GM12878 (cell line): ENCODE measurements around the gene DUS1L. TPM values are rescaled to one million over a fixed set of nuclear protein-coding genes. Genes with fewer than 3 reads are reported as not detected.

ENCODE experiments used
- ATAC-seq: fragments of 200-7000 bp; cut with Tn5 transposase; 3 replicates; pipeline ENCODE4 v1.9.1; 2020; ENCODE audit warnings: mild to moderate bottlenecking, moderate library complexity
- BruUV-seq: library from RNA; stranded (reverse); fragments of 400-500 nt; replicated peaks from 2 replicates; lab custom pipeline; 2021; lab: Mats Ljungman, UMichigan
- CTCF ChIA-PET: fragments of 300-600 bp; sonication (Branson Sonifier 250); formaldehyde crosslinking; extraction: SDS; loops from one replicate; lab custom pipeline; 2021; ENCODE audit warnings: inconsistent platforms; lab: Yijun Ruan, JAX
- POLR2A ChIA-PET: fragments of 350-600 bp; formaldehyde crosslinking; extraction: SDS; loops from one replicate; lab custom pipeline; 2021; ENCODE audit warnings: inconsistent platforms; lab: Charles Lee
- RAD21 ChIA-PET: fragments of 300-600 bp; sonication (Branson Sonifier 250); formaldehyde crosslinking; loops from one replicate; lab custom pipeline; 2023; ENCODE audit warnings: antibody characterized with exemption; ENCODE audit not compliant: unreplicated experiment; lab: Charles Lee
- SMC1A ChIA-PET: fragments of 300-600 bp; sonication (Branson Sonifier 250); formaldehyde crosslinking; loops from one replicate; lab custom pipeline; 2023; ENCODE audit not compliant: unreplicated experiment, uncharacterized antibody; lab: Charles Lee
- DNase-seq: peaks from one replicate; pipeline ENCODE4 v3.0.0-alpha.2; 2011; ENCODE audit warnings: low read depth, low spot score
- FAIRE-seq: peaks from 3 replicates; lab custom pipeline; 2011; peaks lifted over from hg19 to GRCh38; lab: Jason Lieb, UNC
- H2AFZ ChIP-seq: 2 replicates; pipeline ENCODE4 v1.6.0; 2011; ENCODE audit warnings: low read depth, low read length, control low read depth; ENCODE audit not compliant: control insufficient read depth
- H3K27ac ChIP-seq: 2 replicates; pipeline ENCODE4 v1.5.1; 2011; ENCODE audit warnings: control low read depth; ENCODE audit not compliant: control insufficient read depth, insufficient read depth
- H3K27me3 ChIP-seq, 2 experiments: replicated peaks in 1 of 2; 2 replicates each; pipeline versions ENCODE4 v1.6.0 to v1.6.1; 2011; ENCODE audit warnings: low read length in 1 of 2; ENCODE audit not compliant: control insufficient read depth in 2 of 2, insufficient read depth in 2 of 2
- H3K36me3 ChIP-seq, 2 experiments: 2 replicates each; pipeline ENCODE4 v1.5.1; 2011; ENCODE audit warnings: low read length in 1 of 2; ENCODE audit not compliant: control insufficient read depth in 2 of 2, insufficient read depth in 2 of 2
- H3K4me1 ChIP-seq: 2 replicates; pipeline ENCODE4 v1.6.1; 2011; ENCODE audit warnings: mild to moderate bottlenecking, low read length, moderate library complexity, mixed read lengths; ENCODE audit not compliant: control insufficient read depth, insufficient read depth
- H3K4me2 ChIP-seq: 2 replicates; pipeline ENCODE4 v1.6.0; 2011; ENCODE audit warnings: control low read depth; ENCODE audit not compliant: control insufficient read depth, insufficient read depth
- H3K4me3 ChIP-seq: fragments of 200-600 bp; sonication (generic); 2 replicates; pipeline ENCODE4 v1.5.1; 2016
- H3K79me2 ChIP-seq: 2 replicates; pipeline ENCODE4 v1.6.0; 2011; ENCODE audit warnings: low read length; ENCODE audit not compliant: control insufficient read depth, insufficient read depth
- H3K9ac ChIP-seq: 2 replicates; pipeline ENCODE4 v1.8.0; 2011; ENCODE audit warnings: low read length, control low read depth, mixed read lengths; ENCODE audit not compliant: control insufficient read depth, insufficient read depth
- H3K9me3 ChIP-seq: replicated peaks from 3 replicates; pipeline ENCODE4 v1.5.1; 2011; ENCODE audit warnings: mild to moderate bottlenecking, low read length; ENCODE audit not compliant: control insufficient read depth, insufficient read depth
- H4K20me1 ChIP-seq: 2 replicates; pipeline ENCODE4 v1.6.0; 2011; ENCODE audit not compliant: control insufficient read depth, insufficient read depth
- ATF7 ChIP-seq: fragments of 450-650 bp; IDR thresholded peaks from 2 replicates; pipeline ENCODE4 v1.6.1; 2016; ENCODE audit warnings: low read depth, mild to moderate bottlenecking
- BCL11A ChIP-seq: IDR thresholded peaks from 2 replicates; pipeline ENCODE4 v1.6.1; 2011; ENCODE audit warnings: low read depth, low read length
- CBX5 ChIP-seq: sonication (generic); IDR thresholded peaks from 2 replicates; pipeline ENCODE4 v1.6.1; 2016; ENCODE audit warnings: low read depth, moderate library complexity, mild to moderate bottlenecking, inconsistent platforms
- FOXK2 ChIP-seq: fragments of 450-650 bp; IDR thresholded peaks from 2 replicates; pipeline ENCODE4 v1.6.1; 2017; ENCODE audit warnings: mild to moderate bottlenecking, moderate library complexity
- GABPA ChIP-seq: IDR thresholded peaks from 2 replicates; pipeline ENCODE4 v1.6.1; 2014; ENCODE audit warnings: antibody characterized with exemption, low read depth, mild to moderate bottlenecking, inconsistent platforms
- GATAD2B ChIP-seq: fragments of 450-650 bp; conservative IDR thresholded peaks from 2 replicates; pipeline ENCODE4 v1.6.1; 2017; ENCODE audit warnings: low read depth, mild to moderate bottlenecking, moderate library complexity
- JUND ChIP-seq: IDR thresholded peaks from 2 replicates; pipeline ENCODE4 v1.6.1; 2012; ENCODE audit warnings: low read depth, mild to moderate bottlenecking, low read length, improper control_type of control experiment, moderate library complexity
- MAX ChIP-seq: IDR thresholded peaks from 2 replicates; pipeline ENCODE4 v1.6.1; 2012; ENCODE audit warnings: low read depth, low read length, improper control_type of control experiment
- MXI1 ChIP-seq: fragments of 150-350 bp; IDR thresholded peaks from 2 replicates; pipeline ENCODE4 v1.6.1; 2011; ENCODE audit warnings: low read depth, mild to moderate bottlenecking, inconsistent platforms, low read length, improper control_type of control experiment
- MYC ChIP-seq: IDR thresholded peaks from 2 replicates; pipeline ENCODE4 v1.6.1; 2011; ENCODE audit warnings: mild to moderate bottlenecking, low read length, moderate library complexity, inconsistent platforms; ENCODE audit not compliant: insufficient read depth, insufficient replicate concordance, insufficient read length, severe bottlenecking
- NFIC ChIP-seq: IDR thresholded peaks from 2 replicates; pipeline ENCODE4 v1.6.1; 2012; ENCODE audit warnings: low read depth, mild to moderate bottlenecking, inconsistent platforms, low read length, moderate library complexity
- NR2C2 ChIP-seq: IDR thresholded peaks from 2 replicates; pipeline ENCODE4 v1.6.1; 2011; ENCODE audit warnings: borderline replicate concordance, low read depth; ENCODE audit not compliant: control insufficient read depth, insufficient read length
- PAX8 ChIP-seq: fragments of 450-650 bp; IDR thresholded peaks from 2 replicates; pipeline ENCODE4 v1.6.1; 2017; ENCODE audit warnings: mild to moderate bottlenecking, moderate library complexity
- RAD21 ChIP-seq: IDR thresholded peaks from 2 replicates; pipeline ENCODE4 v1.6.1; 2011; ENCODE audit warnings: mild to moderate bottlenecking, low read depth, low read length, moderate library complexity; ENCODE audit not compliant: insufficient read depth
- RELB ChIP-seq: fragments of 450-650 bp; IDR thresholded peaks from 2 replicates; pipeline ENCODE4 v1.6.1; 2017; ENCODE audit warnings: low read depth, mild to moderate bottlenecking, moderate library complexity
- SMARCA5 ChIP-seq: fragments of 450-650 bp; IDR thresholded peaks from 2 replicates; pipeline ENCODE4 v1.6.1; 2017; ENCODE audit warnings: mild to moderate bottlenecking
- SMC3 ChIP-seq: IDR thresholded peaks from 2 replicates; pipeline ENCODE4 v1.6.1; 2011; ENCODE audit warnings: low read length, improper control_type of control experiment, borderline replicate concordance
- SREBF1 ChIP-seq: IDR thresholded peaks from 2 replicates; pipeline ENCODE4 v1.6.1; 2012; ENCODE audit warnings: mild to moderate bottlenecking, low read length
- SUZ12 ChIP-seq: fragments of 200-600 bp; sonication (generic); IDR thresholded peaks from one replicate; pipeline ENCODE4 v1.6.1; 2018; ENCODE audit warnings: antibody characterized with exemption, mild to moderate bottlenecking; ENCODE audit not compliant: unreplicated experiment
- WRNIP1 ChIP-seq: IDR thresholded peaks from 2 replicates; pipeline ENCODE4 v1.6.1; 2011; ENCODE audit warnings: low read depth, low read length, improper control_type of control experiment, borderline replicate concordance
- YBX1 ChIP-seq: fragments of 450-650 bp; IDR thresholded peaks from 2 replicates; pipeline ENCODE4 v1.6.1; 2016; ENCODE audit warnings: antibody characterized with exemption
- ZBED1 ChIP-seq: IDR thresholded peaks from 2 replicates; pipeline ENCODE4 v1.6.1; 2016; ENCODE audit warnings: borderline replicate concordance
- ZNF384 ChIP-seq: IDR thresholded peaks from 2 replicates; pipeline ENCODE4 v1.6.1; 2012; ENCODE audit warnings: low read depth, mild to moderate bottlenecking, low read length, improper control_type of control experiment, borderline replicate concordance
- WGBS: methylation state at CpG from one replicate; pipeline ENCODE4 v1.1.6; 2016; ENCODE audit warnings: low lambda C conversion rate; ENCODE audit not compliant: insufficient replicate concordance, insufficient coverage; ENCODE audit errors: missing lambda C conversion rate; 5-methylcytosine and 5-hydroxymethylcytosine counted together
- in situ Hi-C: fragments of 300-500 bp; cut with MboI; formaldehyde crosslinking; loops from 9 replicates; pipeline ENCODE4 v1.14.3; 2018; ENCODE audit warnings: mixed read lengths
- intact Hi-C: fragments of 100-400 bp; cut with micrococcal nuclease; formaldehyde crosslinking; loops from one replicate; pipeline ENCODE4 v1.14.2; 2022; ENCODE audit not compliant: unreplicated experiment
- polyA plus RNA-seq, 11 experiments: library from polyadenylated mRNA; depleted of rRNA in 4 of 11; unstranded in 6 of 11; stranded (reverse) in 5 of 11; fragments of >200 nt; fragmentation: Nextera tagmentation in 4 of 11; fragmentation: Illumina TruSeq in 1 of 11; extraction: Ambion mirVana in 4 of 11; extraction: Trizol in 1 of 11; gene quantifications; 1 replicate in 1 of 11; 2 replicates in 10 of 11; pipeline versions ENCODE4 v1.2.1 to v1.2.3, GENCODE V29; 2011 to 2016; ENCODE audit warnings: inconsistent platforms in 2 of 11, missing spikeins in 2 of 11, low read depth in 1 of 11
- total RNA-seq, 4 experiments: library from RNA; depleted of rRNA in 3 of 4; stranded (reverse); fragments of >200 nt in 3 of 4; fragmentation: Illumina TruSeq in 1 of 4; extraction: Trizol in 1 of 4; gene quantifications; 2 replicates each; pipeline versions ENCODE4 v1.2.1 to v1.2.3, GENCODE V29; 2013 to 2021

Gene DUS1L
- total and polyA plus RNA-seq, 10 of the 15 experiments (the other 5 are each of a cell fraction or from before 2014, with no cell fraction given): 6.1 to 157 (median 44.5) TPM

- TF ChIP-seq MYC (no peak), RELB (no peak), ATF7 (no peak), YBX1 (no peak), ZNF384 (no peak)
Observed at GRCh38 chr17:82013772-82014321, 51.8 kb downstream of the DUS1L start (continued).

GRCh38 chr17:82013341-82013740 is 52.3 kb downstream of the DUS1L start:
- Histone ChIP-seq H3K36me3 (no peaks in the 10 kb centered on the region; a peak in 1 of 4 replicates), H3K27me3 (no peaks in the 10 kb centered on the region), H3K4me2 (no peak overlapping the region), H3K4me1 (no peaks in the 10 kb centered on the region), H4K20me1 (no peaks in the 10 kb centered on the region), H2AFZ (no peak overlapping the region), H3K4me3 (no peak overlapping the region), H3K9me3 (no peaks in the 10 kb centered on the region), H3K9ac (no peak overlapping the region), H3K79me2 (no peaks in the 10 kb centered on the region), H3K27ac (no peak overlapping the region)
- SMC1A ChIA-PET: no interaction called here
- no TSS peak for BruUV-seq
- TF ChIP-seq GATAD2B (no peak), JUND (no peak), ZBED1 (no peak), WRNIP1 (no peak), SMC3 (no peak), SMARCA5 (no peak), GABPA (no peak), RAD21 (no peak), NR2C2 (no peak), SREBF1 (no peak), FOXK2 (no peak), PAX8 (no peak), NFIC (no peak), MAX (no peak), CBX5 (no peak), BCL11A (no peak), SUZ12 (no peak), MXI1 (no peak)
- no peak for ATAC-seq
- POLR2A ChIA-PET: no interaction called here
- RAD21 ChIA-PET: no interaction called here
- no peak for FAIRE-seq
- no peak for DNase-seq
- intact Hi-C loops: no loop called here
- in situ Hi-C loops: no loop called here
- CTCF ChIA-PET: interaction anchor here (1.3 kb wide), 1 partner anchor 54 kb away, joined by 3 read pairs; no protein-coding TSS in a partner anchor
- WGBS: 77% methylated on average over 22 of the region's 22 CpGs
